Fibroblast of skin of right quadriceps (primary cell): ENCODE measurements around the gene BIVM.
A peak's percentile ranks its signal among the peaks of the same experiment; 100 is the strongest.

Experiments used
- DNase-seq: peaks from one replicate; pipeline ENCODE4 v3.0.0-alpha.2; 2013

The BIVM gene

GRCh38 chr13:102792396-102792795 is 6.5 kb upstream of the BIVM start:
- peak; percentile 32 for DNase-seq

- DNase-seq: no peak
Measured at GRCh38 chr13:102793611-102794355, 5.1 kb upstream of the BIVM start.

GRCh38 chr13:102799426-102800144 is 666 bp downstream of the BIVM start:
- no peak for DNase-seq

- peak; percentile 82 for DNase-seq
Measured at GRCh38 chr13:102800145-102801041, 1.5 kb downstream of the BIVM start.

GRCh38 chr13:102805680-102806079 is 6.8 kb downstream of the BIVM start:
- no peak for DNase-seq

GRCh38 chr13:102807699-102808098 is 8.8 kb downstream of the BIVM start:
- no peak for DNase-seq

GRCh38 chr13:102812611-102813287 is 13.8 kb downstream of the BIVM start:
- no peak for DNase-seq

- DNase-seq: no peak
Measured at GRCh38 chr13:102814025-102814607, 15.2 kb downstream of the BIVM start.

- DNase-seq: no peak
Measured at GRCh38 chr13:102814793-102815192, 15.9 kb downstream of the BIVM start.

GRCh38 chr13:102815788-102816187 is 16.9 kb downstream of the BIVM start:
- no peak for DNase-seq

GRCh38 chr13:102816708-102817107 is 17.8 kb downstream of the BIVM start:
- peak; percentile 51 for DNase-seq

GRCh38 chr13:102817241-102817640 is 18.3 kb downstream of the BIVM start:
- DNase-seq: no peak

- DNase-seq: peak; percentile 51
Measured at GRCh38 chr13:102817907-102818306, 19.0 kb downstream of the BIVM start.

- DNase-seq: no peak
Measured at GRCh38 chr13:102825400-102825799, 26.5 kb downstream of the BIVM start.

- DNase-seq: peak; percentile 94
Measured at GRCh38 chr13:102825921-102826706, 27.2 kb downstream of the BIVM start.

- DNase-seq: no peak
Measured at GRCh38 chr13:102830646-102831045, 31.7 kb downstream of the BIVM start.

- no peak for DNase-seq
Measured at GRCh38 chr13:102836471-102836870, 37.6 kb downstream of the BIVM start.

- no peak for DNase-seq
Measured at GRCh38 chr13:102838273-102838672, 39.4 kb downstream of the BIVM start.

GRCh38 chr13:102838982-102839381 is 40.1 kb downstream of the BIVM start:
- no peak for DNase-seq

GRCh38 chr13:102839462-102839861 is 40.5 kb downstream of the BIVM start:
- DNase-seq: peak; percentile 26

GRCh38 chr13:102845289-102845629 is 46.3 kb downstream of the BIVM start:
- no peak for DNase-seq
